ENCODE data around the gene COQ10B. TPM values are rescaled to one million over a fixed set of nuclear protein-coding genes. Genes with fewer than 3 reads are reported as not detected.

Gene COQ10B
- total RNA-seq, 1 experiment from 2014 or later: 21.7 TPM

DNA sequence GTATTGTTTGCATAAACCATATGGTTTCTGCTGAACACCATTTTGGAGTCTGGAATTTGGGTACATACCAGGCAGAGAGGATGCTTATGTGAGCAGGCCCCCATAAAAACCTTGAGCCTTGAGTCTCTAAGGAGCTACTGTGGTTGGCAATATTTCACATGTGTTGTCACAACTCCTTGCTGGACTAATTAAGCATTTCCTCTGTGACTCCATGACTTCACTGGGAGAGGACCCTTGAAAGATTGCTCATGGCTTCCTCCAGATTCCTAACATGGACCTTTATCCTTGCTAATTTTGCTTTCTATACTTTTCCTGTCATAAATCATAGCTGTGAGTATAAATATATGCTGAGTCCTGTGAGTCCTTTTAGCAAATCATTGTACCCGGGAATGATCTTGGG is 7.6 kb upstream of the COQ10B start (continued):
- TF ChIP-seq, protein P1, sequence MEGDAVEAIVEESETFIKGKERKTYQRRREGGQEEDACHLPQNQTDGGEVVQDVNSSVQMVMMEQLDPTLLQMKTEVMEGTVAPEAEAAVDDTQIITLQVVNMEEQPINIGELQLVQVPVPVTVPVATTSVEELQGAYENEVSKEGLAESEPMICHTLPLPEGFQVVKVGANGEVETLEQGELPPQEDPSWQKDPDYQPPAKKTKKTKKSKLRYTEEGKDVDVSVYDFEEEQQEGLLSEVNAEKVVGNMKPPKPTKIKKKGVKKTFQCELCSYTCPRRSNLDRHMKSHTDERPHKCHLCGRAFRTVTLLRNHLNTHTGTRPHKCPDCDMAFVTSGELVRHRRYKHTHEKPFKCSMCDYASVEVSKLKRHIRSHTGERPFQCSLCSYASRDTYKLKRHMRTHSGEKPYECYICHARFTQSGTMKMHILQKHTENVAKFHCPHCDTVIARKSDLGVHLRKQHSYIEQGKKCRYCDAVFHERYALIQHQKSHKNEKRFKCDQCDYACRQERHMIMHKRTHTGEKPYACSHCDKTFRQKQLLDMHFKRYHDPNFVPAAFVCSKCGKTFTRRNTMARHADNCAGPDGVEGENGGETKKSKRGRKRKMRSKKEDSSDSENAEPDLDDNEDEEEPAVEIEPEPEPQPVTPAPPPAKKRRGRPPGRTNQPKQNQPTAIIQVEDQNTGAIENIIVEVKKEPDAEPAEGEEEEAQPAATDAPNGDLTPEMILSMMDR (IDR thresholded peaks at IDR 0.05): no peak
- TF ChIP-seq ESRRA (CRISPR knock-in tag; IDR thresholded peaks at IDR 0.05; ENCODE audit: borderline replicate concordance) (no peak), ZNF317 (CRISPR knock-in tag; IDR thresholded peaks at IDR 0.05; ENCODE audit: borderline replicate concordance, low read depth) (no peak), FOXK1 (CRISPR knock-in tag; IDR thresholded peaks at IDR 0.05) (no peak), FOXP4 (CRISPR knock-in tag; IDR thresholded peaks at IDR 0.05) (no peak), ETV6 (CRISPR knock-in tag; IDR thresholded peaks at IDR 0.05) (no peak), TEAD1 (CRISPR knock-in tag; IDR thresholded peaks at IDR 0.05) (no peak), PRDM15 (CRISPR knock-in tag; IDR thresholded peaks at IDR 0.05) (no peak)
- TF ChIP-seq, protein P2, sequence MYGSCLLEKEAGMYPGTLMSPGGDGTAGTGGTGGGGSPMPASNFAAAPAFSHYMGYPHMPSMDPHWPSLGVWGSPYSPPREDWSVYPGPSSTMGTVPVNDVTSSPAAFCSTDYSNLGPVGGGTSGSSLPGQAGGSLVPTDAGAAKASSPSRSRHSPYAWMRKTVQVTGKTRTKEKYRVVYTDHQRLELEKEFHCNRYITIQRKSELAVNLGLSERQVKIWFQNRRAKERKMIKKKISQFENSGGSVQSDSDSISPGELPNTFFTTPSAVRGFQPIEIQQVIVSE (CRISPR knock-in tag; IDR thresholded peaks at IDR 0.05; ENCODE audit: borderline replicate concordance): no peak
- TF ChIP-seq, protein P3, sequence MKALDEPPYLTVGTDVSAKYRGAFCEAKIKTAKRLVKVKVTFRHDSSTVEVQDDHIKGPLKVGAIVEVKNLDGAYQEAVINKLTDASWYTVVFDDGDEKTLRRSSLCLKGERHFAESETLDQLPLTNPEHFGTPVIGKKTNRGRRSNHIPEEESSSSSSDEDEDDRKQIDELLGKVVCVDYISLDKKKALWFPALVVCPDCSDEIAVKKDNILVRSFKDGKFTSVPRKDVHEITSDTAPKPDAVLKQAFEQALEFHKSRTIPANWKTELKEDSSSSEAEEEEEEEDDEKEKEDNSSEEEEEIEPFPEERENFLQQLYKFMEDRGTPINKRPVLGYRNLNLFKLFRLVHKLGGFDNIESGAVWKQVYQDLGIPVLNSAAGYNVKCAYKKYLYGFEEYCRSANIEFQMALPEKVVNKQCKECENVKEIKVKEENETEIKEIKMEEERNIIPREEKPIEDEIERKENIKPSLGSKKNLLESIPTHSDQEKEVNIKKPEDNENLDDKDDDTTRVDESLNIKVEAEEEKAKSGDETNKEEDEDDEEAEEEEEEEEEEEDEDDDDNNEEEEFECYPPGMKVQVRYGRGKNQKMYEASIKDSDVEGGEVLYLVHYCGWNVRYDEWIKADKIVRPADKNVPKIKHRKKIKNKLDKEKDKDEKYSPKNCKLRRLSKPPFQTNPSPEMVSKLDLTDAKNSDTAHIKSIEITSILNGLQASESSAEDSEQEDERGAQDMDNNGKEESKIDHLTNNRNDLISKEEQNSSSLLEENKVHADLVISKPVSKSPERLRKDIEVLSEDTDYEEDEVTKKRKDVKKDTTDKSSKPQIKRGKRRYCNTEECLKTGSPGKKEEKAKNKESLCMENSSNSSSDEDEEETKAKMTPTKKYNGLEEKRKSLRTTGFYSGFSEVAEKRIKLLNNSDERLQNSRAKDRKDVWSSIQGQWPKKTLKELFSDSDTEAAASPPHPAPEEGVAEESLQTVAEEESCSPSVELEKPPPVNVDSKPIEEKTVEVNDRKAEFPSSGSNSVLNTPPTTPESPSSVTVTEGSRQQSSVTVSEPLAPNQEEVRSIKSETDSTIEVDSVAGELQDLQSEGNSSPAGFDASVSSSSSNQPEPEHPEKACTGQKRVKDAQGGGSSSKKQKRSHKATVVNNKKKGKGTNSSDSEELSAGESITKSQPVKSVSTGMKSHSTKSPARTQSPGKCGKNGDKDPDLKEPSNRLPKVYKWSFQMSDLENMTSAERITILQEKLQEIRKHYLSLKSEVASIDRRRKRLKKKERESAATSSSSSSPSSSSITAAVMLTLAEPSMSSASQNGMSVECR (CRISPR knock-in tag; IDR thresholded peaks at IDR 0.05; ENCODE audit: borderline replicate concordance): no peak
- TF ChIP-seq, protein P4, sequence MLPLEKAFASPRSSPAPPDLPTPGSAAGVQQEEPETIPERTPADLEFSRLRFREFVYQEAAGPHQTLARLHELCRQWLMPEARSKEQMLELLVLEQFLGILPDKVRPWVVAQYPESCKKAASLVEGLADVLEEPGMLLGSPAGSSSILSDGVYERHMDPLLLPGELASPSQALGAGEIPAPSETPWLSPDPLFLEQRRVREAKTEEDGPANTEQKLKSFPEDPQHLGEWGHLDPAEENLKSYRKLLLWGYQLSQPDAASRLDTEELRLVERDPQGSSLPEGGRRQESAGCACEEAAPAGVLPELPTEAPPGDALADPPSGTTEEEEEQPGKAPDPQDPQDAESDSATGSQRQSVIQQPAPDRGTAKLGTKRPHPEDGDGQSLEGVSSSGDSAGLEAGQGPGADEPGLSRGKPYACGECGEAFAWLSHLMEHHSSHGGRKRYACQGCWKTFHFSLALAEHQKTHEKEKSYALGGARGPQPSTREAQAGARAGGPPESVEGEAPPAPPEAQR (CRISPR knock-in tag; IDR thresholded peaks at IDR 0.05): no peak
- TF ChIP-seq, protein P5, sequence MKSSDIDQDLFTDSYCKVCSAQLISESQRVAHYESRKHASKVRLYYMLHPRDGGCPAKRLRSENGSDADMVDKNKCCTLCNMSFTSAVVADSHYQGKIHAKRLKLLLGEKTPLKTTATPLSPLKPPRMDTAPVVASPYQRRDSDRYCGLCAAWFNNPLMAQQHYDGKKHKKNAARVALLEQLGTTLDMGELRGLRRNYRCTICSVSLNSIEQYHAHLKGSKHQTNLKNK (CRISPR knock-in tag; IDR thresholded peaks at IDR 0.05): no peak

All from WTC11 (cell line).